Effector memory CD4-positive, alpha-beta T cell (primary cell): ENCODE data around the gene TMEM219.
"Not testable (repeated sequence)": the region's sequence is repeated elsewhere in the genome, so short reads cannot be mapped to it uniquely, and the experiment has no call there.

Experiments
- DNase-seq, 3 donors: peaks; one replicate each; pipeline ENCODE4 v3.0.0-alpha.2; 2020
- H3K27ac ChIP-seq: 2 replicates; pipeline ENCODE4 v1.7.0; 2013; ENCODE audit warnings: mild to moderate bottlenecking, low read length, moderate library complexity; ENCODE audit not compliant: insufficient read depth, poor library complexity, severe bottlenecking
- H3K27me3 ChIP-seq: replicated peaks from 2 replicates; pipeline ENCODE4 v1.7.0; 2013; ENCODE audit warnings: mild to moderate bottlenecking, low read length; ENCODE audit not compliant: insufficient read depth, control insufficient read depth, poor library complexity, severe bottlenecking
- H3K36me3 ChIP-seq: 2 replicates; pipeline ENCODE4 v1.7.0; 2013; ENCODE audit warnings: mild to moderate bottlenecking, low read length, moderate library complexity; ENCODE audit not compliant: control insufficient read depth, insufficient read depth
- H3K4me1 ChIP-seq: 2 replicates; pipeline ENCODE4 v1.7.0; 2013; ENCODE audit warnings: low read length, mild to moderate bottlenecking; ENCODE audit not compliant: control insufficient read depth, insufficient read depth, poor library complexity, severe bottlenecking
- H3K4me3 ChIP-seq: 2 replicates; pipeline ENCODE4 v1.7.0; 2013; ENCODE audit warnings: low read length, low read depth, mild to moderate bottlenecking; ENCODE audit not compliant: insufficient read depth, poor library complexity, severe bottlenecking
- H3K9me3 ChIP-seq: 2 replicates; pipeline ENCODE4 v1.7.0; 2013; ENCODE audit warnings: mild to moderate bottlenecking, low read length, moderate library complexity; ENCODE audit not compliant: control insufficient read depth

Gene TMEM219

GRCh38 chr16:30012598-30012997, 50.7 kb downstream of the TMEM219 start:
- not testable (repeated sequence) for H3K4me3 ChIP-seq

GRCh38 chr16:30015450-30015849, 53.6 kb downstream of the TMEM219 start:
- H3K27me3 ChIP-seq, H3K4me3 ChIP-seq, H3K9me3 ChIP-seq, H3K36me3 ChIP-seq, H3K27ac ChIP-seq, DNase-seq: not testable (repeated sequence)
- peaks cover 10% of the 10 kb centered on the region for H3K4me1 ChIP-seq

More at GRCh38 chr16:30012598-30012997, 50.7 kb downstream of the TMEM219 start:
- H3K4me1 ChIP-seq, result peaks cover 13% of the 10 kb centered on the region
- not testable (repeated sequence) for DNase-seq, H3K27ac ChIP-seq, H3K9me3 ChIP-seq, H3K36me3 ChIP-seq
- peaks cover 15% of the 10 kb centered on the region for H3K27me3 ChIP-seq

- no peak overlapping the region for H3K4me3 ChIP-seq
- H3K27me3 ChIP-seq, result no peaks in the 10 kb centered on the region
- no peak for DNase-seq
- no peak overlapping the region for H3K27ac ChIP-seq
- H3K9me3 ChIP-seq, result no peaks in the 10 kb centered on the region
- no peaks in the 10 kb centered on the region for H3K36me3 ChIP-seq
- H3K4me1 ChIP-seq, result peaks cover 12% of the 10 kb centered on the region
Measured at GRCh38 chr16:30016555-30017276, 54.8 kb downstream of the TMEM219 start.

GRCh38 chr16:30017277-30017656, 55.4 kb downstream of the TMEM219 start:
- no peaks in the 10 kb centered on the region for H3K36me3 ChIP-seq
- no peak overlapping the region for H3K27ac ChIP-seq
- DNase-seq, result no peak
- H3K4me3 ChIP-seq, result no peak overlapping the region
- H3K4me1 ChIP-seq, result peaks cover 11% of the 10 kb centered on the region
- H3K9me3 ChIP-seq, result no peaks in the 10 kb centered on the region
- no peaks in the 10 kb centered on the region for H3K27me3 ChIP-seq

- H3K36me3 ChIP-seq, H3K9me3 ChIP-seq, DNase-seq, H3K27ac ChIP-seq, H3K27me3 ChIP-seq, H3K4me3 ChIP-seq: not testable (repeated sequence)
- peaks cover 11% of the 10 kb centered on the region for H3K4me1 ChIP-seq
Measured at GRCh38 chr16:30017937-30018336, 56.1 kb downstream of the TMEM219 start.

GRCh38 chr16:30018731-30019158, 56.9 kb downstream of the TMEM219 start:
- Histone ChIP-seq H3K27ac (no peak overlapping the region), H3K36me3 (no peaks in the 10 kb centered on the region), H3K9me3 (no peaks in the 10 kb centered on the region), H3K27me3 (no peaks in the 10 kb centered on the region), H3K4me3 (no peak overlapping the region), H3K4me1 (peaks cover 11% of the 10 kb centered on the region)
- no peak for DNase-seq
